ENCODE results near the gene ARPC5. TPM values are rescaled to one million over a fixed set of nuclear protein-coding genes. Genes with fewer than 3 reads are reported as not detected.

Gene ARPC5
- total and polyA plus RNA-seq, 9 of the 15 experiments (the other 6 are each of a cell fraction or from before 2014, with no cell fraction given) = 71.8 to 150 (median 91.6) TPM

GRCh38 chr1:183645531-183645930 is 9.9 kb upstream of the ARPC5 start (continued):
- TF ChIP-seq, protein P1, sequence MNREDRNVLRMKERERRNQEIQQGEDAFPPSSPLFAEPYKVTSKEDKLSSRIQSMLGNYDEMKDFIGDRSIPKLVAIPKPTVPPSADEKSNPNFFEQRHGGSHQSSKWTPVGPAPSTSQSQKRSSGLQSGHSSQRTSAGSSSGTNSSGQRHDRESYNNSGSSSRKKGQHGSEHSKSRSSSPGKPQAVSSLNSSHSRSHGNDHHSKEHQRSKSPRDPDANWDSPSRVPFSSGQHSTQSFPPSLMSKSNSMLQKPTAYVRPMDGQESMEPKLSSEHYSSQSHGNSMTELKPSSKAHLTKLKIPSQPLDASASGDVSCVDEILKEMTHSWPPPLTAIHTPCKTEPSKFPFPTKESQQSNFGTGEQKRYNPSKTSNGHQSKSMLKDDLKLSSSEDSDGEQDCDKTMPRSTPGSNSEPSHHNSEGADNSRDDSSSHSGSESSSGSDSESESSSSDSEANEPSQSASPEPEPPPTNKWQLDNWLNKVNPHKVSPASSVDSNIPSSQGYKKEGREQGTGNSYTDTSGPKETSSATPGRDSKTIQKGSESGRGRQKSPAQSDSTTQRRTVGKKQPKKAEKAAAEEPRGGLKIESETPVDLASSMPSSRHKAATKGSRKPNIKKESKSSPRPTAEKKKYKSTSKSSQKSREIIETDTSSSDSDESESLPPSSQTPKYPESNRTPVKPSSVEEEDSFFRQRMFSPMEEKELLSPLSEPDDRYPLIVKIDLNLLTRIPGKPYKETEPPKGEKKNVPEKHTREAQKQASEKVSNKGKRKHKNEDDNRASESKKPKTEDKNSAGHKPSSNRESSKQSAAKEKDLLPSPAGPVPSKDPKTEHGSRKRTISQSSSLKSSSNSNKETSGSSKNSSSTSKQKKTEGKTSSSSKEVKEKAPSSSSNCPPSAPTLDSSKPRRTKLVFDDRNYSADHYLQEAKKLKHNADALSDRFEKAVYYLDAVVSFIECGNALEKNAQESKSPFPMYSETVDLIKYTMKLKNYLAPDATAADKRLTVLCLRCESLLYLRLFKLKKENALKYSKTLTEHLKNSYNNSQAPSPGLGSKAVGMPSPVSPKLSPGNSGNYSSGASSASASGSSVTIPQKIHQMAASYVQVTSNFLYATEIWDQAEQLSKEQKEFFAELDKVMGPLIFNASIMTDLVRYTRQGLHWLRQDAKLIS (CRISPR knock-in tag; IDR thresholded peaks at IDR 0.05) = no peak
- TF ChIP-seq CHD4 (IDR thresholded peaks at IDR 0.05; ENCODE audit: insufficient read depth, insufficient replicate concordance, low read depth, low read length, poor library complexity, severe bottlenecking) (no peak), ZFP30 (CRISPR knock-in tag; IDR thresholded peaks at IDR 0.05; ENCODE audit: borderline replicate concordance) (no peak), CXXC5 (CRISPR knock-in tag; IDR thresholded peaks at IDR 0.05) (0 out of 2 replicates have a peak, but pooled peaks have one; percentile 51), NR2C2 (CRISPR knock-in tag; IDR thresholded peaks at IDR 0.05) (no peak), NR2C2 (tag; IDR thresholded peaks at IDR 0.05) (no peak), NBN (IDR thresholded peaks at IDR 0.05; ENCODE audit: low read depth) (no peak), MTA2 (IDR thresholded peaks at IDR 0.05; ENCODE audit: low read depth) (no peak), TAF15 (IDR thresholded peaks at IDR 0.05; ENCODE audit: low read depth, low read length) (no peak), GTF2A2 (tag; IDR thresholded peaks at IDR 0.05) (no peak), ZNF41 (CRISPR knock-in tag; conservative IDR thresholded peaks at IDR 0.05) (no peak), CBX3 (IDR thresholded peaks at IDR 0.05; ENCODE audit: borderline replicate concordance in 1 of 2, low read length in 2 of 2) (no peak), ZNF384 (IDR thresholded peaks at IDR 0.05; ENCODE audit: low read depth, low read length) (no peak), IFI16 (CRISPR knock-in tag; IDR thresholded peaks at IDR 0.05) (no peak), ZBTB12 (CRISPR knock-in tag; IDR thresholded peaks at IDR 0.05) (no peak), SP2 (IDR thresholded peaks at IDR 0.05; ENCODE audit: extremely low read depth, low read depth, low read length, poor library complexity, severe bottlenecking) (no peak), PML (IDR thresholded peaks at IDR 0.05; ENCODE audit: low read length) (peak; percentile 39; the same call in 1 of the 2 replicates), TRIM28 (IDR thresholded peaks at IDR 0.05) (no peak), E2F1 (CRISPR knock-in tag; IDR thresholded peaks at IDR 0.05) (no peak), EGR1 (conservative IDR thresholded peaks at IDR 0.05) (no peak), IRF2 (CRISPR knock-in tag; IDR thresholded peaks at IDR 0.05) (no peak), SMARCA4 (IDR thresholded peaks at IDR 0.05) (no peak), KLF1 (tag; IDR thresholded peaks at IDR 0.05) (no peak), ZNF77 (CRISPR knock-in tag; IDR thresholded peaks at IDR 0.05) (no peak), SMAD1 (IDR thresholded peaks at IDR 0.05; ENCODE audit: low read depth, low read length, partially characterized antibody) (no peak), MAFF (IDR thresholded peaks at IDR 0.05; ENCODE audit: low read length) (no peak)

Data from K562 (cell line).